GM12873 (cell line): Measurements from ENCODE around the gene SND1.

ENCODE experiments used
- CTCF ChIP-seq: IDR thresholded peaks from 2 replicates; pipeline ENCODE4 v1.5.1; 2012; ENCODE audit warnings: low read depth, mild to moderate bottlenecking, moderate library complexity, low read length, control low read depth; ENCODE audit not compliant: insufficient read depth; ENCODE audit errors: missing control alignments

Gene SND1

DNA sequence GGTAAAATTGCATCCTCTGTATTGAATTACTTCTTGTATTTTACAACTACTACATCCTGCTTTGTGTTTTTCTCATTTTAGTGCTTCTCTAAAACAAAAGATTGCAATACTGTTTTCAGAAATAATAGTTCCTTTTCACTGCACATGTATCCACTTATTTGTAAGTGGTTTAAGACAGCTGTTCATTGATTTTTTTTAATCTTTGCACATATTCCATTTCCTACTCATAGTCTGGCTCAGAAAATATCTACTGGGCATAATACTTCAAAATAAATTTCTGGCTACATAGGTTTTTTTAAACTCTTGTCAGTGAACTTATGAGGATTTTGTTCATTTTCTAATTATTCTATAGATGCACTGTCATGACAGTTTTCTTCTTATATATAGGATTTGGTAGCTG, 54.8 kb downstream of the SND1 start:
- TF ChIP-seq CTCF: no peak

- no peak for TF ChIP-seq CTCF
Measured at GRCh38 chr7:127708201-127708600, 56.2 kb downstream of the SND1 start.

DNA sequence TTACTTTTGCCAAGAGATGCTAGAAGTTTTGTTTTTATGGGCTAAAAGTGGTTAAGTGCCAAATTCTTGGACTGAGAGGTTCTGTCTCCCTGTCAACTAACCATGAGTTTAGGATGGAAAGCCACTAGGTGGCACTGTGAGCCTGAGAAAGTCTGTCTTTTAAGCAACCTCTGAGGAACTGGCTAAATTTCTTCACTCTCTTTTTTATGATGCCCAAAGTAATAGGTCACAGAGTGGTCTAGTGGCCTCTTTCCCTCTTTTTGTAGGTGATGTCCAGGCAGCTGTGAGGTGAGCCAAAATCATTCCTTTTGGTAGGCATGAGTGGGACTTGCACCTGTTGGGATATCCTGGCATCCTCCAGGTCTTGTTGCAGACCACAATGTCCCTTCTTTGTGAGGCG, 56.8 kb downstream of the SND1 start:
- peak; percentile 75 for TF ChIP-seq CTCF

- TF ChIP-seq CTCF: no peak
Measured at GRCh38 chr7:127710635-127711034, 58.6 kb downstream of the SND1 start.

GRCh38 chr7:127711872-127712271, 59.9 kb downstream of the SND1 start:
- TF ChIP-seq CTCF: no peak

DNA sequence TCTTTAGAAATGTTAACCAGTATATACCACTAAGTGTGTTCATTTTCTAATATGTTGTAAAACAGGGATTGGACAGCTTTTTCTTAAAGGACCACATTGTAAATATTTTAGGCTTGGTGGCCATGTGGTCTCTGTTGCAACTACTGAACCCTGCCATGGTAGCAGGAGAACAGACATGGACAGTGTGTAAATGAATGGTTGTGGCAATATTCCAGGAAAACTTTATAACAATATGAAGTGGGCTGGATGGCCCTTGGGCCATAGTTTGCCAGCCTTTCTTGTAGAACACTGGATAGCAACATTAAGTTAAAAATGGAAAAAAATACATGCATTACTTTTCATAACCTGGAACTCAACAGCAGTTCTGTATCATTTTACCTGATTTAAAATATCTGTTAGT, 61.0 kb downstream of the SND1 start:
- TF ChIP-seq CTCF: no peak

DNA sequence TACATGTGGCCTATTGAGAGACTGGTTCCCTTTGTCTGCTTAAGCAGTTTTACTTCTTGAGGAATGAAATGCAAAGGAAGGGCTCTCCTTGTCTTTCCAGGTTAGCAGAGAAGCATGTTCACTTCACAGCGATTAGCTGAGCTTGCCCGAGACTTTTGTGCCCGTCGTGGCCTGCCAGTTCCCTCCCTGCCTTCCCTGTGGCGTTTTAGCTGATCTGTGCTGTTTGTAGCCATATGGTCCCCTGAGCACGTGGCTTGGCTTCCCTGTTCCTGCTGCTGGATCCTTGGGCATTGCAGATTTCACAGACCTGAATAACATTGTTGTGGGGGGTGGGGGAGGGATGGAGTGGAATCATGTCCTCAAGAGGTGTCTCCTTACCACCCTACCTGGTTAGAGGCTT, 61.8 kb downstream of the SND1 start:
- TF ChIP-seq CTCF: no peak

DNA sequence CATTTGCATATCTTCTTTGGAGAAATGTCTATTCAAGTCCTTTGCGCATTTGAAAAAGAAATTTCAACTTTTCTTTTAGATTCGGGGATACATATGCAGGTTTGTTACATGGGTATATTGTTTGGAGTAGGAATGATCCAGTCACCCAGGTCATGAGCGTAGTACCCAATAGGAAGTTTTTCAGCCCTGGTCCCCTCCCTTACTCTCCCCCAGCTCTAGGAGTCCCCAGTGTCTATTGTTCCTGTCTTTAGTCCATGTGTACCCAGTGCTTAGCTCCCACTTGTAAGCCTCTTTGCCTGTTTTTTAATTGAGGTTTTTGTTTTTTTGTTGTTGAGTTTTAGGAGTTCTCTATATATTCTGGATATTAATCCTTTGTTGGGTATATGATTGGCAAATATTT, 63.3 kb downstream of the SND1 start:
- TF ChIP-seq CTCF: no peak
